Measurements from ENCODE around the gene HFE.

GRCh38 chr6:26087284-26088115 is at the start of gene HFE:
- TF ChIP-seq CTCF (IDR thresholded peaks at IDR 0.05) (peak in 4 of 6 experiments; percentile 8 to 30 (median 16)), POLR2A (IDR thresholded peaks at IDR 0.05) (peak in 1 of 4 donors; percentile 66), POLR2AphosphoS5 (IDR thresholded peaks at IDR 0.05) (peak in 1 of 2 donors; percentile 59)
